Measurements from ENCODE around the gene DTNB.
"Not testable (repeated sequence)": the region's sequence is repeated elsewhere in the genome, so short reads cannot be mapped to it uniquely, and the experiment has no call there.

DTNB gene

DNA sequence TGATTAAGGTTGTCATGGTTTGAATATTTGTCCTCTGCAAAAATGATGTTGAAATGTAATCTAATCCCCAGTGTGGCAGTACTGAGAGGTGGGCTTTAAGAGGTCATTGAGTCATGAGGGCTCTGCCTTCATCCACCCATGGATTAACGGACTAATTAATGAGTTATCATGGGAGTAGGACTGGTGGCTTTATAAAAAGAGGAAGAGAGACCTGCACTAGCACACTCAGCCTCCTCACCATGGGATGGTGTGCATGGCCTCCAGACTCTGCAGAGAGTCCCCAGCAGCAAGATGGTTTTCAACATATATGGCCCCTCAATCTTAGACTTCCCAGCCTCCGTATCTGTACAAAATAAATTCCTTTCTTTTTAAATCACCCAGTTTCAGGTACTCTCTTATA, 41.0 kb downstream of the DTNB start:
- no peak for DNase-seq (ENCODE audit: low read depth in 2 of 2)

GRCh38 chr2:25624635-25625034, 48.7 kb downstream of the DTNB start:
- DNase-seq (ENCODE audit: low read depth in 2 of 2) = no peak

GRCh38 chr2:25623361-25623760, 50.0 kb downstream of the DTNB start:
- no peak for DNase-seq (ENCODE audit: low read depth in 2 of 2)

GRCh38 chr2:25620711-25621110, 52.7 kb downstream of the DTNB start:
- DNase-seq (ENCODE audit: low read depth in 2 of 2) = no peak

- DNase-seq (ENCODE audit: low read depth in 2 of 2) = no peak
Observed at GRCh38 chr2:25620077-25620476, 53.3 kb downstream of the DTNB start.

DNA sequence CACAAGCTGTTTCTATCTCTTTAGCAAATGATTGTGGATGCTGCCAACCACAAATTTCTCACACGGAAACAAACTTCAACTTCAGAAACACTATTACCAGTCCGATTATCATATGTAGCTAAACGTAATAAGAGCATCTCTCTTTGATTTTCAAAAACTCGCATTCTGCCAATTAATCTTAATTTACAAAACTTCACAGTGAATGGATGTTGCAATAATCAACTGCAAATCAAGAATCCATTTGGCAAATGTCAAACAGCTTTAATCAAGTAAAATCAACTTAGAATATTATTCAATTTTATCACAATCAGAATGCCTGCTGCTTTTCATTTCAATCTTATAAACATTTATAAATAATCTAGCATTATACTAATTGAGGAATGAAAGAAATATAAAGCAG, 54.2 kb downstream of the DTNB start:
- DNase-seq (ENCODE audit: low read depth in 2 of 2) = no peak

DNA sequence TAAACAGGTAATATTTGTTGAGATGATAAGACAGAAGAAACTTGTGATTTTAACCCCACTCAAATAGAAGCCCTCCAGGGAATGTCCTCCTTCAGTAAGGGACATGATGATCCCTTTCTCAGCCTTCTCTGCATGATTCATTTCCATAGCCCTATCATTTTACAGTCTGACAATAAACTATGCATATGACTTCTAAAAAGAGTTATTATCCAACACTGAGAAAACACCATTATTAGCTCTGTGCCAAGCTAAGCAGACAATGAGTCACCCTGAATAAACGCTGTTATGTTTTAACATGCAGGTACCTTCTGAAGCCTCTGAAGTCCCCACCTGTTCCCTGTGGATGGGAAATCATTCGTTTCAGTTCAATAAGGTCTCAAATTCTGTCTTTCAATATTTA, 54.7 kb downstream of the DTNB start:
- DNase-seq (ENCODE audit: low read depth in 2 of 2) = no peak

GRCh38 chr2:25617948-25618646, 55.3 kb downstream of the DTNB start:
- no peak for DNase-seq (ENCODE audit: low read depth in 2 of 2)

- no peak for DNase-seq (ENCODE audit: low read depth in 2 of 2)
Observed at GRCh38 chr2:25615920-25616319, 57.5 kb downstream of the DTNB start.

DNA sequence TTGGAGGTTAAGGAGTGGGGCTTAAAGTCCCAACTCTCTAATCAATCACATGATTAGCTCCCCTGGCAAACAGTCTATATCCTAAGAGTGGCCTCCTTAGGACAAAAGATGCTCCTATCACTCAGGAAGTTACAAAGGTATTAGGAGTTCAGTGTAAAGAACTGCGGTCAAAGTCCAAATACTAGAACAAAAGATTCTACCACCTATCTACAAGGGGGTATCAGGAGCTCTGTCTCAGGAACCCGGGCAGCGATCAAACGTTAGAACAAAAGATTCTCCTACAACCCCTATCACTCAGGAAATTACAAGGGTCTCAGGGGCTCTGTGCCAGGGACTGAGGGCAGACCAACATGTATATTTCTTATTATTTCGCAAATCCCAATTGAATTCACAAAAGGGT, 58.0 kb downstream of the DTNB start:
- no peak for DNase-seq (ENCODE audit: low read depth in 2 of 2)

DNA sequence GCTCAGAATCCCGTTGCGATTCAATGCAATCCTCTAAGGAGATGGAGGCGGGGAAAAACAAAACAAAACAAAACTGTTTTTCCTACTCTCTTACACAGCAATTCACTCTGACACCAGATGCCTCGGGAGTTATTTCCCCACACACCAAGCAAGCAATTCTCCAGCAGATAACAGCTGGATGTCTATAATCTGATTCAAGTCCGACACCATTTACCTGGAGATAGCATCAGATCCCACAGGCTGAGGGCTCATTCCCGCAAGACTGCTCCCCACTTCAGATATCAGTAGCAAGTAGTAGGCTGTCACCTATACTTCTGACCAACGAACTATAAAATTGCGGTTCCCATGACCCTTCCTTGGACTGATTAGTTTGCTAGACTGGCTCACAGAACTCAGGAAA, 58.7 kb downstream of the DTNB start:
- DNase-seq (ENCODE audit: low read depth in 2 of 2) = no peak

DNA sequence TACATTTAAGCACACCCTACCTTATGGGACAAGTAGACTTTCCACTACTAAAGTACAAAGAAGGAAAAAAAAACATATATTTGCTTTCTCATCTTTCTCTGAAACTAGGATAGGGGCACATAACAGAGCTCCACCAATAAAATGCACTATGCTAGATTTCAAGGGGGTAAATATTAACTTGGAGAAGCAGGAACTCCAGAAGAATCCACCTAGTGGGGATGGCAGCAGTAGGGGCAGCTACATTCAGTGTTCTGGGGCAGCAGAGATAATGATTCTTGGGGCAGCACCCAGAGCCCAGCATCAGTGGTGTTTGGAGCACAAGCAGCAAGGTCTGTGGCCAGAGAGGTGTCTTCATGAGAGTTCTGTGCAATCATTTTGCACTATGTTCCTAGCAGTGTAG, 64.7 kb downstream of the DTNB start:
- DNase-seq (ENCODE audit: low read depth in 2 of 2) = no peak

GRCh38 chr2:25606892-25607291, 66.5 kb downstream of the DTNB start:
- no peak for DNase-seq (ENCODE audit: low read depth in 2 of 2)

DNA sequence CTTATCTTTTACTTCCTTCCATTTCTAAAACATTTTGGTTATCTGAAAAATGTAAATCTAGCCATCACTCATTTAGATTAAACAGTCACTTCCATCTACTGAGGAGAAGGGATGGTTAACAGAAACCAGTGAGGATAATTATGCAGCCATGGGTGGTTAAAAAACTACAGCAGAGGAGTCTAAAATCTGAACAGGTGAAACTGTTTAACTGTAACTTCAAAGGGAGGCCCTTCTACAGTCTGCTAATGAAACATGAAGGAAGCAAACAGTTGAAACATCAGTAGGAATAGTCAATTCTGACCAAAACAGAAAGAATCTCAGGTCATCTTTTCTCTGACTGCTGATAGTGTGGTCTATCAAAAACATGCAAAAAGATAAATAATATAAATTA, 71.0 kb downstream of the DTNB start:
- no peak for DNase-seq (ENCODE audit: low read depth in 2 of 2)

DNA sequence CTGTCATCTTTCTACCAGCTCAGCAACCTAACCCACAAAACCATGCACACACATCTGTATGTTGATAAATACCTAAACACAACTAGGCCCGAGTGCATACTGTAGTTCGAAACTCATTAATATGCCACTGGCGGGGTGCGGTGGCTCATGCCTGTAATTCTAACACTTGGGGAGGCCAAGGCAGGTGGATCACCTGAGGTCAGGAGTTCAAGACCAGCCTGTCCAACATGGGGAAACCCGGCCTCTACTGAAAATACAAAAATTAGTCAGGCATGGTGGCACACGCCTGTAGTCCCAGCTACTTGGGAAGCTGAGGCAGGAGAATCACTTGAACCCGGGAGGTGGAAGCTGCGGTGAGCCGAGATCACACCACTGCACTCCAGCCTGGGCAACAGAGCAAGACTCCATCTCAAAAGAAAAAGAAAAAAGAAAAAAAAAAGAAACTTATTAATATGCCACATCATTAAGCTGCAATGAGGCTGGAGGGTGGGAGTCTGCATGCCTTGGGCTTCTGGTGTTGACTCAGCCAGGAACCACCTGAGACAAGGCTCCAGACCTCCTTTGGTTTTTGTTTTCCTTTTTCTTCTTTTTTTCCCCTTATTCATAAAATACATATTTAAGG, 71.6 kb downstream of the DTNB start:
- DNase-seq (ENCODE audit: low read depth in 2 of 2) = not testable (repeated sequence)

GRCh38 chr2:25598911-25599310, 74.5 kb downstream of the DTNB start:
- DNase-seq (ENCODE audit: low read depth in 2 of 2) = no peak

DNA sequence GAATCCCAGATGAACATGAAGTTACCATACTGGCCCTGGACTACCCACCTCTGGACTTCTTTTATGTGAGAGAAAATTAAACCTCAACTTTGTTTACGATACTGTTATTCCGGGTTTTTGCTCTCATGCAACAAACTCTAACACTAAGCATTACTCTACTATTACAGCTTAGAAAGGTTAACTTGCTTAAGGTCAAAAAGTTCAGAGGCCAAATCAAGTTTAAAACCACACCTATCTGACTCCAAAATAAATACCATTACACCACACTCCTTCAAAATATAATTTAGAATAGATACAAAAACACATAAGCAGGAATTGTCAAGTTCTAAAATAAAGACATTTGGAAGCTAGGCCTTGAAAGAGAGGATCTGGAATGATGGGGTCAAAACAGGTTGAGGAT, 75.0 kb downstream of the DTNB start:
- DNase-seq (ENCODE audit: low read depth in 2 of 2) = no peak

GRCh38 chr2:25597881-25598280, 75.5 kb downstream of the DTNB start:
- no peak for DNase-seq (ENCODE audit: low read depth in 2 of 2)

DNA sequence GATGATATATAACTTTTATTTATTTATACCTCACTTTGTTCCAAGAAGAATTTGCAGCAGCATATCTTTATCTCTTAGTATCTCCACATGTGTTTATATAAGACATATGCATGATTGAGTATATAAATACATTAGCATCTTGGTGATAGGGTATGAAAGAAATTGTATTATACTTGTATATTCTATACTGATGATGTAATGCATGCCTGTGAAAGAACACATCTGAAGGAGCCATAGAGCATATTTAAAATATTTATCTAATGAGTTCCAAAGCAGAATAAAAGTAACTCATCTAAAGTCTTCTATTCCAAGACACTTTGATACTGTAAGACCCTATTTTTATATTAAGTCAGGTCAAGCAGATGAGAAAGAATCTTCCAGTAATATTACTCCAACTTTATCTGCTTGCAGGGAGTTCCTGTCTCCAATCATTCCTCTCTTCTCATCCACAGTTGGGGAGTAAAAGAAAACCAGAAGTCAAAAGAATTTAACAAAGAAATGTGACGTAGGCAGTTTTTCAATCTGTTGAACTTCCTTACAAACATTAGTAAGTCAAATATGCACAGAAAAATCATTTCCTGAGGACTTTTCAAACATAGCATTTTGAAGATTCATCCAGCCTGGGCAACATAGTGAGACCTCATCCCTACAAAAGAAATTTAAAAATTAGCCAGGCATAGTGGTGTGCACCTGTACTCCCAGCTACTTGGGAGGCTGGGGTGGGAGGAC, 76.7 kb downstream of the DTNB start:
- DNase-seq (ENCODE audit: low read depth in 2 of 2) = no peak

GRCh38 chr2:25595393-25595792, 78.0 kb downstream of the DTNB start:
- DNase-seq (ENCODE audit: low read depth in 2 of 2) = no peak

- DNase-seq (ENCODE audit: low read depth in 2 of 2) = no peak
Observed at GRCh38 chr2:25594991-25595390, 78.4 kb downstream of the DTNB start.

DNA sequence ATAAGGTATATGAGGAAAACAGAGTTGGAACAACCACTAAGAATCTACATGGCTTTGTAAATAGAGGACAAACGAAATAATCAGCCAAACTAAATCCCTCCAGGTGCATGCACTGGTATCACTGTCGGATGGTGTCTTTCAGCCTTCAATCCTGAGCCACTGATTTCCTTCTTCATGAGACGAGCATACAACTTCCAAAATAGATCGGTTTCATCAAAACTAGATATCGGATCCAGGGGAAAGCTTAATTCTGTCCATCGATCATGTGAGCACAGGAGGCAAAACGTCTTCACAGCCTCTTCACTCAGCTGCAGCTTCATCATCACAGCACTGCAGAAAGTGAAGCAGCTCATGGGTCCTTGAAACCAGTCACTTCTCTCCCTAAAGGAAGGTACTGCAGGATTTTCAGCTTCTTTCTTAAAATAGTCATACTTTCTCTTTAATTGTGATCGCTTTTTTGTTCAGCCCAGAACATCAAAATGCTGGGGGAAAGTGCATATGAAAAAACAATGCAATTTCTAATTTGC, 80.5 kb downstream of the DTNB start:
- no peak for DNase-seq (ENCODE audit: low read depth in 2 of 2)

DNA sequence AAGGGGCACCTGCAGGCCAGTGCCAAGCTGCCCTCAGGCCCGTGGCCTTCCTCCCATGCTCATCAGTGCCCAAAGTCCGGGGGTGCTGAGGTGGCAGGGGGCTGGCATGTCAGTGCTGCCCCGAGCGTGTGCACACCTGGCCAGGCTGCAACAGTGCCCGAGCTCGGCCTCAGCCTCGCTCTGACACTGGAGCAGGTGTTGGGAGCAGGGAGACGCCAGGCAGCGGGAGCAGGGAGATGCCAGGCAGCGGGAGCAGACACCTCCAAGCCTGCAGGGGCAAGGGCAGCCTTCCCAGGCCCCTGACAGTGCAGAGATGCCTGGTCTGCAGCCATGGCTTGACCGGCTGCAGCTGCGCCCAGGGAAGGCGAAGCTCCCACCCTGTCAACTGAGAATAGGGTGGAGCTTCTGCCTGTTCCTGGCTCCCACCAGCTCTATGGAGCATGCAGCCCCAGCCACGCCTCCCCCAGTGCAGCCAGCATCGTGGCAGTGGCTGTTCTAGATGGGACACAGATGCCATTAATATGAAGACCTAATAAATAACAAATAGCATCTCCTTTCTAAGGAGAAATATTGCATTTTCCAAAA, 82.4 kb downstream of the DTNB start:
- no peak for DNase-seq (ENCODE audit: low read depth in 2 of 2)

Measured in activated CD8-positive, alpha-beta memory T cell treated with anti-CD3 and anti-CD28 coated beads for 4 hours (primary cell).